ENCODE data around the gene TSPOAP1. TPM values are rescaled to one million over a fixed set of nuclear protein-coding genes. Genes with fewer than 3 reads are reported as not detected.

TSPOAP1 gene
- total RNA-seq, 1 experiment from 2014 or later = 0.11 TPM

- no peak for DNase-seq (ENCODE audit: low read depth)
Measured at GRCh38 chr17:58363457-58364185, 35.0 kb upstream of the TSPOAP1 start.

GRCh38 chr17:58362368-58363014, 33.9 kb upstream of the TSPOAP1 start:
- no peak for DNase-seq (ENCODE audit: low read depth)

- no peak for DNase-seq (ENCODE audit: low read depth)
Measured at GRCh38 chr17:58360296-58361063, 31.9 kb upstream of the TSPOAP1 start.

GRCh38 chr17:58358408-58359172, 30.0 kb upstream of the TSPOAP1 start:
- DNase-seq (ENCODE audit: low read depth) = no peak

- DNase-seq (ENCODE audit: low read depth) = no peak
Measured at GRCh38 chr17:58357312-58358297, 29.0 kb upstream of the TSPOAP1 start.

GRCh38 chr17:58356231-58356630, 27.6 kb upstream of the TSPOAP1 start:
- no peak for DNase-seq (ENCODE audit: low read depth)

GRCh38 chr17:58354541-58355216, 26.1 kb upstream of the TSPOAP1 start:
- no peak for DNase-seq (ENCODE audit: low read depth)

- DNase-seq (ENCODE audit: low read depth) = no peak
Measured at GRCh38 chr17:58353389-58353825, 24.8 kb upstream of the TSPOAP1 start.

- peak; percentile 26 for DNase-seq (ENCODE audit: low read depth)
Measured at GRCh38 chr17:58352596-58353388, 24.2 kb upstream of the TSPOAP1 start.

GRCh38 chr17:58351831-58352595, 23.4 kb upstream of the TSPOAP1 start, which contains the start of gene SUPT4H1:
TSS of gene SUPT4H1 (minus strand) at chr17:58352201. CDS start at chr17:58352135, 66 bp downstream.
- peak; percentile 88 for DNase-seq (ENCODE audit: low read depth)

GRCh38 chr17:58351182-58351581, 22.6 kb upstream of the TSPOAP1 start:
- DNase-seq (ENCODE audit: low read depth) = no peak

- no peak for DNase-seq (ENCODE audit: low read depth)
Measured at GRCh38 chr17:58348038-58348437, 19.4 kb upstream of the TSPOAP1 start.

GRCh38 chr17:58345500-58345899, 16.9 kb upstream of the TSPOAP1 start:
- no peak for DNase-seq (ENCODE audit: low read depth)

- DNase-seq (ENCODE audit: low read depth) = no peak
Measured at GRCh38 chr17:58344791-58345157, 16.2 kb upstream of the TSPOAP1 start.

GRCh38 chr17:58344047-58344790, 15.6 kb upstream of the TSPOAP1 start:
- no peak for DNase-seq (ENCODE audit: low read depth)

GRCh38 chr17:58343131-58343530, 14.5 kb upstream of the TSPOAP1 start:
- no peak for DNase-seq (ENCODE audit: low read depth)

- DNase-seq (ENCODE audit: low read depth) = no peak
Measured at GRCh38 chr17:58341861-58342475, 13.4 kb upstream of the TSPOAP1 start.
